Frontal cortex (tissue), 1 donor: ENCODE measurements around the gene CEP41. TPM values are rescaled to one million over a fixed set of nuclear protein-coding genes. Genes with fewer than 3 reads are reported as not detected.

Source experiments
- small RNA-seq: library from RNA; depleted of rRNA; stranded (forward); fragments of <200 nt; gene quantifications from one replicate; pipeline ENCODE3, GENCODE V24; 2014
- total RNA-seq: library from RNA; depleted of rRNA; stranded (reverse); fragments of >200 nt; gene quantifications from one replicate; pipeline ENCODE4 v1.2.3, GENCODE V29; 2014

The CEP41 gene
- total RNA-seq, 1 donor from 2014 or later, result 11.4 TPM

Small RNAs within 50 kb of the gene (small RNA-seq; reads per million reads assigned to genes)
- gene RF02148, result not detected
- gene RF02149, result not detected
- not detected for gene RF02150

Other genes with a start within 250 kb of the CEP41 start
- 12.6 TPM for gene TMEM209, start 235.6 kb downstream of the CEP41 start, total RNA-seq
- not detected for gene SSMEM1, start 233.2 kb downstream of the CEP41 start, total RNA-seq
- gene CPA2, start 174.2 kb downstream of the CEP41 start, total RNA-seq, result not detected
- under 0.01 TPM for gene CPA4, start 147.9 kb downstream of the CEP41 start, total RNA-seq
- gene CPA5, start 96.2 kb downstream of the CEP41 start, total RNA-seq, result not detected
- gene CPA1, start 60.5 kb downstream of the CEP41 start, total RNA-seq, result not detected
- gene MEST, start 51.1 kb upstream of the CEP41 start, total RNA-seq, result 65.6 TPM
- gene COPG2, start 227.7 kb upstream of the CEP41 start, total RNA-seq, result 59.5 TPM
- gene TSGA13, start 245.5 kb upstream of the CEP41 start, total RNA-seq, result under 0.01 TPM